Nephron progenitor cell (in vitro differentiated cells): Measurements from ENCODE around the gene HOXC12.
A peak's percentile ranks its signal among the peaks of the same experiment; 100 is the strongest.

Experiments
- DNase-seq: peaks from one replicate; pipeline ENCODE4 v3.0.0; 2021
- H3K27ac Mint-ChIP-seq: 2 replicates; pipeline ENCODE4 v1.8.0; 2021; ENCODE audit warnings: mild to moderate bottlenecking, moderate library complexity, mixed read lengths
- H3K27me3 Mint-ChIP-seq: 2 replicates; pipeline ENCODE4 v1.8.0; 2021; ENCODE audit warnings: mild to moderate bottlenecking, low read depth, mixed read lengths; ENCODE audit not compliant: poor library complexity
- H3K36me3 Mint-ChIP-seq: 2 replicates; pipeline ENCODE4 v1.8.0; 2021; ENCODE audit warnings: low read depth, mixed read lengths
- H3K4me1 Mint-ChIP-seq: 2 replicates; pipeline ENCODE4 v1.8.0; 2021; ENCODE audit warnings: mixed read lengths
- H3K4me3 Mint-ChIP-seq: 2 replicates; pipeline ENCODE4 v1.8.0; 2021; ENCODE audit warnings: mild to moderate bottlenecking, moderate library complexity, mixed read lengths
- H3K9me3 Mint-ChIP-seq: 2 replicates; pipeline ENCODE4 v1.8.0; 2021; ENCODE audit warnings: mild to moderate bottlenecking, moderate library complexity, mixed read lengths
- CTCF ChIP-seq: fragments of 200-600 bp; sonication (generic); IDR thresholded peaks from 2 replicates; pipeline ENCODE4 v1.5.0; 2021; ENCODE audit warnings: antibody characterized with exemption

Gene HOXC12

GRCh38 chr12:54002278-54002914 is 47.7 kb downstream of the HOXC12 start:
- Mint-ChIP-seq H3K27me3 (peaks cover 11% of the 10 kb centered on the region), H3K4me3 (peak overlapping the region; percentile 98), H3K4me1 (peaks cover 80% of the 10 kb centered on the region), H3K36me3 (peaks cover 43% of the 10 kb centered on the region), H3K27ac (peak overlapping the region; percentile 97), H3K9me3 (no peaks in the 10 kb centered on the region)
- DNase-seq: no peak
- no peak for TF ChIP-seq CTCF

DNA sequence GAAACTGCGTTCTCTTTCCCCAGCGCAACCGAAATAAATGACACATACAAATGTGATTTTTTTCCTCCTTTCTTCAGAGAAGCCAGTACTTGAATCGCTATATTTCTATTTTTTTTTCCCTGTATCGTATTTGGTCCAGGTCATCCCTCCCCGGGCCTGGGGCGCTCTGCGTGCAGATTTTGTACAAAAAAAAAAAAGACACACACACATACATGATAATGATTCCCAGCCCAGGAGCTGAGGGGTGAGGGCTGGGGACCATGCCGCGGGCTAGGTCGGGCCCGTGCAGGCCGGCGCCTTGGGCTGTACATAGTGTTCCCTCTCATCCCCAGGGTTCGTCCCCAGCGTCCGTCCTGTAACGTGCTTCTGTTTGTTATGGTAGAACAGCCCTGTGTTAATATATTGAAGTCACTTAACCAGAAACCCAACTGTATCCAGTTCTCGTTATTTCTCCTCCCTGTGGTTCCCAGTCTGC is 48.2 kb downstream of the HOXC12 start:
- peaks cover 8% of the 10 kb centered on the region for H3K27me3 Mint-ChIP-seq

DNA sequence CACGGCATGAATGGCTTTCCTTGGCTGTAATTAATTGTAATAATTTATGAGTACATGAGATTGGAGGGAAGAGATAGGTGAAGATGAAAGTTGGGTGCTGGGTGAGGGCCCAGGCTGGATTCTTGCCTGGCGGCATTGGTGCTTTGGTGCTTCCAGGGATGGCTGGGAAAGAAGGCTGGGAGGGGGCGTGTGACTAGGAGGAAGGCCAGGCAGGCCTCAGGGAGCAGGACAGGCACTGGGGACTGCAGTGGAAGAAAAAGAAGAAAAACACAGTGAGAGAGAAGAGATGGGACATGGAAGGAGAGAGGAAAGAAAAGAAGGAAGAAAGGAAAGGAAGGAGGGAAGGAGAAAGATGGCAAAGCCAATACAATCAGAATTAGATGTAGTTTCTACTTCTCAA is 48.9 kb downstream of the HOXC12 start:
- H3K27me3 Mint-ChIP-seq: peaks cover 5% of the 10 kb centered on the region
- H3K4me3 Mint-ChIP-seq: peak overlapping the region; percentile 98
- DNase-seq: no peak
- TF ChIP-seq CTCF: no peak
- peak overlapping the region; percentile 97 for H3K27ac Mint-ChIP-seq
- no peaks in the 10 kb centered on the region for H3K9me3 Mint-ChIP-seq
- H3K4me1 Mint-ChIP-seq: peaks cover 79% of the 10 kb centered on the region
- peaks cover 43% of the 10 kb centered on the region for H3K36me3 Mint-ChIP-seq

More for the DNA sequence above, 48.2 kb downstream of the HOXC12 start:
- H3K4me3 Mint-ChIP-seq: peak overlapping the region; percentile 98
- no peak for DNase-seq
- H3K36me3 Mint-ChIP-seq: peaks cover 43% of the 10 kb centered on the region
- peaks cover 80% of the 10 kb centered on the region for H3K4me1 Mint-ChIP-seq
- peak overlapping the region; percentile 97 for H3K27ac Mint-ChIP-seq
- no peaks in the 10 kb centered on the region for H3K9me3 Mint-ChIP-seq
- no peak for TF ChIP-seq CTCF

DNA sequence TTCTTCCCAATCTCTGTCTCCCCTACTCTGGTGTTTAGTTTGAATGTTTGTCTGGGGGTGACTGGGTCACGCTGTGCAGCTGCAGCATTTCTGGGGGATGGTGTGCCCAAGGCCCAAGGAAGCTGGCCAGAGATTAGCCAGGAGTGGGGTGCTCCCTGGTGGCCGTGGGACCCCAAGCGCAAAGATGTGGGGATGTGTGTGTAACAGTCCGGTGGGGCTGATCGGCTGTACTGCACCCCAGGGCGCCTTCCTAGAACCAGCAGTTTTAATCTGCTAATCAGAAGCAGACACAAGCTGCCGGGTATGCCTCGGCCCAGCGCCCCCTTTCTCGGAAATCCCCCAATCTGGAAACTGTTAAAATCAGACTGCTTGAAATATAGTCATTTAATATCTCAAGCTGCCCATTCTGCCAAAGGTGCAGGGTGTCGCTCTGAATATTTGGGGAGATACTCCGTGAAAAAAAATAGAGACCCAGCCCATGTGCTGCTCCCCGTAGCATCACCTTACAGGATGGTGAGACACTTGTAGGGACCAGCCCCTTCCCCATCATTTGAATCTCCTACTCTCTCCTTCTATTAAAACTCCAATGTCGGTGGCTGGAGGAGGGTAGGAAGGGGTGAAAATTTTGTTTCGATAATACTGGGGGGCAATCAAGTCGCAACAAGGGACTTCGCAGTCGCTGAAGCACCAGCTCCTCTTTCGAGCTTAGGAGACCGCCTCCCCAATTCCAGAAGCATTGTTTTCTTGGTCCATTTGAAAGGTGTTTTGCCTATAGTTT is 49.5 kb downstream of the HOXC12 start:
- H3K27me3 Mint-ChIP-seq: peaks cover 5% of the 10 kb centered on the region
- peak overlapping the region; percentile 97 for H3K27ac Mint-ChIP-seq
- H3K36me3 Mint-ChIP-seq: peaks cover 45% of the 10 kb centered on the region
- H3K9me3 Mint-ChIP-seq: no peaks in the 10 kb centered on the region
- H3K4me1 Mint-ChIP-seq: peaks cover 75% of the 10 kb centered on the region
- no peak for TF ChIP-seq CTCF
- DNase-seq: no peak
- peak overlapping the region; percentile 98 for H3K4me3 Mint-ChIP-seq

GRCh38 chr12:54004841-54005530 is 50.3 kb downstream of the HOXC12 start:
- TF ChIP-seq CTCF: no peak
- Mint-ChIP-seq H3K9me3 (no peaks in the 10 kb centered on the region), H3K4me1 (peaks cover 75% of the 10 kb centered on the region), H3K27me3 (peaks cover 5% of the 10 kb centered on the region), H3K4me3 (peak overlapping the region; percentile 98), H3K36me3 (peaks cover 48% of the 10 kb centered on the region), H3K27ac (peak overlapping the region; percentile 97)
- DNase-seq: peak; percentile 75
